Motor neuron (in vitro differentiated cells): ENCODE results near the gene WDR38. TPM values are rescaled to one million over a fixed set of nuclear protein-coding genes. Genes with fewer than 3 reads are reported as not detected.

ENCODE experiments used
- ATAC-seq, 8 experiments: fragments of 200-7000 bp; cut with Tn5 transposase; replicated peaks in 6 of 8; 2 replicates each; pipeline ENCODE4 v1.8.0; 2021; ENCODE audit warnings: mild to moderate bottlenecking in 8 of 8, moderate library complexity in 8 of 8
- H3K27ac ChIP-seq, 2 donors: fragments of 250-450 bp; sonication (Bioruptor Pico); 2 replicates each; pipeline ENCODE4 v1.9.0; 2021; ENCODE audit warnings: antibody characterized with exemption in 2 of 2, mild to moderate bottlenecking in 2 of 2, moderate library complexity in 1 of 2
- H3K4me1 ChIP-seq, 2 donors: fragments of 250-450 bp; sonication (Bioruptor Pico); replicated peaks in 1 of 2; 2 replicates each; pipeline ENCODE4 v1.6.1; 2021; ENCODE audit warnings: antibody characterized with exemption in 2 of 2, mild to moderate bottlenecking in 2 of 2, moderate library complexity in 1 of 2
- H3K4me3 ChIP-seq, 5 donors: fragments of 250-450 bp; sonication (Bioruptor Pico); 2 replicates each; pipeline ENCODE4 v1.9.0; 2021; ENCODE audit warnings: antibody characterized with exemption in 5 of 5, mild to moderate bottlenecking in 5 of 5, moderate library complexity in 4 of 5
- WGBS, 10 experiments: fragments of 450-650 bp; shearing (Covaris generic); methylation state at CpG; one replicate each; pipeline ENCODE4 v1.0.0; 2022; 5-methylcytosine and 5-hydroxymethylcytosine counted together
- in situ Hi-C, 9 experiments: fragments of 400-800 bp; cut with MboI; loops; one replicate each; pipeline ENCODE4 v1.15.0; 2021; ENCODE audit warnings: low sequenced_read_pairs in 9 of 9, low pct_unique_long_range_greater_than_20kb in 2 of 9; ENCODE audit not compliant: unreplicated experiment in 9 of 9
- total RNA-seq, 8 experiments: library from RNA; unstranded; fragments of 300-600 nt; gene quantifications; 2 replicates each; pipeline versions ENCODE4 v1.2.3 to v1.2.4, GENCODE V29; 2022

Gene WDR38
- total RNA-seq, 8 experiments from 2014 or later = 0.33 to 11.5 (median 0.50) TPM; not detected in 1

- ATAC-seq = no peak
- in situ Hi-C loops = loop anchor here in 1 of 9 experiments (25.0 kb wide), 1 partner anchor 462 kb away; no protein-coding TSS in a partner anchor
- 93 to 100% (median 96%) methylated on average over 1 to 7 of the region's 9 CpGs; no CpG with 5 or more reads in 5 of the 10 experiments for WGBS, 10 experiments
Observed at GRCh38 chr9:124899845-124900244, 46.6 kb downstream of the WDR38 start.

GRCh38 chr9:124906966-124907365 is 53.7 kb downstream of the WDR38 start:
- ATAC-seq = no peak
- WGBS, 10 experiments = 80 to 100% (median 91%) methylated on average over 1 of the region's 1 CpG
- Histone ChIP-seq H3K4me1 (peaks cover 0 to 5% of the 10 kb centered on the region in 2 donors), H3K4me3 (no peak overlapping the region), H3K27ac (no peak overlapping the region)
- in situ Hi-C loops = loop anchor here in 1 of 9 experiments (25.0 kb wide), 1 partner anchor 455 kb away; no protein-coding TSS in a partner anchor

More at GRCh38 chr9:124899845-124900244, 46.6 kb downstream of the WDR38 start:
- Histone ChIP-seq H3K27ac (no peak overlapping the region), H3K4me1 (no peaks in the 10 kb centered on the region), H3K4me3 (no peak overlapping the region)

Other genes with a start within 250 kb of the WDR38 start
- gene NR6A1, start 82.1 kb upstream of the WDR38 start, total RNA-seq = 10 to 100 TPM in 1 of 8 experiments, 1 to 10 TPM in 6, under 1 TPM in 1; 0.46 to 29.0 (median 3.7) TPM
- 10 to 100 TPM in 1 of 8 experiments, 1 to 10 TPM in 1, under 1 TPM in 6; 0.10 to 14.3 (median 0.37) TPM for gene OLFML2A, start 76.3 kb upstream of the WDR38 start, total RNA-seq
- gene RPL35, start 8.5 kb downstream of the WDR38 start, total RNA-seq = 1,000 to 10,000 TPM; 2,145 to 3,545 (median 3,108) TPM
- 10 to 100 TPM; 13.3 to 51.0 (median 33.3) TPM for gene ARPC5L, start 8.7 kb downstream of the WDR38 start, total RNA-seq
- 10 to 100 TPM in 6 of 8 experiments, 1 to 10 TPM in 2; 8.8 to 18.8 (median 14.3) TPM for gene GOLGA1, start 87.6 kb downstream of the WDR38 start, total RNA-seq